ENCODE measurements around the gene MRPL51. TPM values are rescaled to one million over a fixed set of nuclear protein-coding genes. Genes with fewer than 3 reads are reported as not detected.

Gene MRPL51
- total and polyA plus RNA-seq, 2 donors (not counting 3 experiments of a cell fraction or from before 2014, with no cell fraction given), result 147 to 273 TPM

DNA sequence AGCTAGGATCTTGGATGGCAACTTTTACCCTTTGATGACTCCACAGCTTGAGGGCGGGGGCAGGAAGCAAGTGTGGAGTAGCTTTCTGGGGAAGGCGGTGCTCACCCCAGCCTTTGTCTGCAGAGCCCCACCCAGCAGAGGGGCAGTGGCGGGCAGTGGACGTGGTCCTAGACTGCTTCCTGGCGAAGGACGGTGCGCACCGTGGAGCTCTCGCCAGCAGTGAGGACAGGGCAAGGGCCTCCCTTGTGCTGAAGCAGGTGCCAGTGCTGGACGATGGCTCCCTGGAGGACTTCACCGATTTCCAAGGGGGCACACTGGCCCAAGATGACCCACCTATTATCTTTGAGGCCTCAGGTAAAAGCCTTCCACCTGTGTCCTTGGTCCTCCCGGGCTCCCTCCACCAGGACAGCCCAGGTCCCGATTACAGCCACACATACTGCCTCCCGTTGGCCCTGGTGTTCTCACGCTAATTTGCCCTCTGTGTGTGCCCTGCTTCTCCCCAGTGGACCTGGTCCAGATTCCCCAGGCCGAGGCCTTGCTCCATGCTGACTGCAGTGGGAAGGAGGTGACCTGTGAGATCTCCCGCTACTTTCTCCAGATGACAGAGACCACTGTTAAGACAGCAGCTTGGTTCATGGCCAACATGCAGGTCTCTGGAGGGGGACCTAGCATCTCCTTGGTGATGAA lies 40.0 kb downstream of the MRPL51 start:
- H3K9me3 ChIP-seq (replicated peaks; ENCODE audit: control insufficient read depth, insufficient read depth, low read length), result no peaks in the 10 kb centered on the region
- FAIRE-seq, result peak; percentile 91
- dilution Hi-C loops (cut with MboI; ENCODE audit: extremely low pct_ligation_motif_present, low sequenced_read_pairs) (no loop called here), intact Hi-C loops (cut with micrococcal nuclease) (loop anchor here (1.0 kb wide), 2 partner anchors 69 to 130 kb away; partner anchors contain the start of gene LTBR)
- H3K27me3 ChIP-seq (ENCODE audit: control insufficient read depth in 2 of 2, insufficient read depth in 2 of 2, low read length in 2 of 2), result no peaks in the 10 kb centered on the region
- peak overlapping the region; percentile 49 for H3K9ac ChIP-seq (replicated peaks; ENCODE audit: extremely low read depth, insufficient read depth, low read length)
- TF ChIP-seq POLR2A (IDR thresholded peaks at IDR 0.05; ENCODE audit: low read depth, low read length), result no peak
- TF ChIP-seq POLR2AphosphoS5 (IDR thresholded peaks at IDR 0.05; ENCODE audit: insufficient read depth, low read depth, low read length), result peak; percentile 29
- TF ChIP-seq GATA2 (IDR thresholded peaks at IDR 0.05; ENCODE audit: insufficient read depth, insufficient read length, low read depth, low read length), result no peak
- no peak for TF ChIP-seq FOS (IDR thresholded peaks at IDR 0.05; ENCODE audit: borderline replicate concordance, insufficient read depth, low read length)
- CTCF ChIA-PET, result interaction anchor here (1.3 to 3.0 kb wide), 5 partner anchors 9 to 127 kb away, joined by 3 to 25 read pairs (median 5); no protein-coding TSS in a partner anchor
- H2AFZ ChIP-seq (ENCODE audit: low read depth, low read length), result peak overlapping the region; percentile 79
- H3K9me1 ChIP-seq (replicated peaks; ENCODE audit: control insufficient read depth, extremely low read depth, insufficient read depth, low read length), result no peaks in the 10 kb centered on the region
- H4K20me1 ChIP-seq (replicated peaks; ENCODE audit: control insufficient read depth, extremely low read depth, insufficient read depth, low read length), result no peaks in the 10 kb centered on the region
- peak overlapping the region; percentile 62 for H3K4me2 ChIP-seq (ENCODE audit: insufficient read depth, low read length)
- H3K36me3 ChIP-seq (ENCODE audit: control insufficient read depth in 2 of 2, extremely low read depth in 1 of 2, insufficient read depth in 2 of 2, low read length in 2 of 2), result peaks cover 0 to 7% of the 10 kb centered on the region in 2 experiments
- peaks cover 27% of the 10 kb centered on the region for H3K4me1 ChIP-seq (ENCODE audit: control insufficient read depth, extremely low read depth, insufficient read depth, low read length)
- no TSS peak for BruUV-seq (replicated peaks)
- POLR2A ChIA-PET, result interaction anchor here (1.7 kb wide), 1 partner anchor 17 kb away, joined by 8 read pairs; the partner anchor contains the start of gene VAMP1
- no peaks in the 10 kb centered on the region for H3K79me2 ChIP-seq (ENCODE audit: control insufficient read depth, insufficient read depth, low read length)
- DNase-seq (ENCODE audit: low read depth, low spot score), result no peak
- peak overlapping the region; percentile 62 for H3K27ac ChIP-seq (ENCODE audit: insufficient read depth, low read depth, low read length)
- peak overlapping the region in 1 of 3 experiments; percentile 51 for H3K4me3 ChIP-seq (replicated peaks in 1 of 3; ENCODE audit: insufficient read depth in 1 of 3, low read depth in 1 of 3, low read length in 3 of 3)

DNA sequence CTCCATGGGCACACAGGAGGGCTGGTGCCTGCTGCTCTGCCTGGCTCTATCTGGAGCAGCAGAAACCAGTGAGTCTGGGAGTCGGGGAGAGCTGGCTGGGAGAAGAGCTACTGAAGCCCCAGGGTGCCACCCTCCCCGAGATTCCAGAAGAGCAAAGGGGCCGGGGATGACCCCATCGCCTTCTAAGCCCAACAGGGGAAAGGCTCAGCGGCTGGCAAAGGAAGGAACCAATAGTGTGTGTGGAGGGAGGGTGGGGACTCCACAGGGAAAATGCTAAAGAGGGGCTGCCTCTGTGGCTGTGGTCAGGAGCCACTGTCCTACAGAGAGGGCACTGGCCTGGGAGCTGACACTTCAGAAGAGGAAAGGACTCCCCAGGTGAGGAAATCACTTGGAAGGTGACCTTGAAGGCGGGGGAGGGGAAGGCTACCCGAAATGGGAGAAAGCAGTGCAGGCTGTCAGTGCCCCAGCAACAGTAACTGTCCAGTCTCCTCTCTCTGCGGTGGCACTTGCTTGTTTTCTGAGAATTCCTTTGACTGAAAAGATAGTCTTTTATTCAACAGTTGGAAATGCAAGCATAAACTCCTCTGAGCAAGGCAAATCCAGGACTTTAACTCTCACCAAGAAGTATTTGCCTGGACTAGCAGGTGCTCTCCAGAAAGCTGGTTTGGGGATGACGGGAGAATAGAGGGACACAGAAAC lies 40.7 kb downstream of the MRPL51 start:
- peak overlapping the region; percentile 62 for H3K4me2 ChIP-seq (ENCODE audit: insufficient read depth, low read length)
- DNase-seq (ENCODE audit: low read depth, low spot score) (peak; percentile 36), FAIRE-seq (no peak)
- intact Hi-C loops (cut with micrococcal nuclease), result loop anchor here (1.0 kb wide), 2 partner anchors 68 to 129 kb away; partner anchors contain the start of gene LTBR
- H3K4me3 ChIP-seq (replicated peaks in 1 of 3; ENCODE audit: insufficient read depth in 1 of 3, low read depth in 1 of 3, low read length in 3 of 3), result peak overlapping the region; percentile 6 to 51 (median 31)
- H3K9ac ChIP-seq (replicated peaks; ENCODE audit: extremely low read depth, insufficient read depth, low read length), result peak overlapping the region; percentile 49
- BruUV-seq (replicated peaks), result TSS peak; percentile 35
- no peaks in the 10 kb centered on the region for H4K20me1 ChIP-seq (replicated peaks; ENCODE audit: control insufficient read depth, extremely low read depth, insufficient read depth, low read length)
- ChIA-PET POLR2A (interaction anchor here (1.7 kb wide), 1 partner anchor 18 kb away, joined by 8 read pairs; the partner anchor contains the start of gene VAMP1), CTCF (interaction anchor here (1.3 to 3.0 kb wide), 6 partner anchors 8 to 126 kb away, joined by 3 to 25 read pairs (median 6); no protein-coding TSS in a partner anchor)
- peak overlapping the region; percentile 62 for H3K27ac ChIP-seq (ENCODE audit: insufficient read depth, low read depth, low read length)
- peaks cover 0 to 3% of the 10 kb centered on the region in 2 experiments for H3K36me3 ChIP-seq (ENCODE audit: control insufficient read depth in 2 of 2, extremely low read depth in 1 of 2, insufficient read depth in 2 of 2, low read length in 2 of 2)
- no peaks in the 10 kb centered on the region for H3K9me1 ChIP-seq (replicated peaks; ENCODE audit: control insufficient read depth, extremely low read depth, insufficient read depth, low read length)
- peaks cover 27% of the 10 kb centered on the region for H3K4me1 ChIP-seq (ENCODE audit: control insufficient read depth, extremely low read depth, insufficient read depth, low read length)
- H3K79me2 ChIP-seq (ENCODE audit: control insufficient read depth, insufficient read depth, low read length), result no peaks in the 10 kb centered on the region
- dilution Hi-C loops (cut with MboI; ENCODE audit: extremely low pct_ligation_motif_present, low sequenced_read_pairs), result no loop called here
- H3K27me3 ChIP-seq (ENCODE audit: control insufficient read depth in 2 of 2, insufficient read depth in 2 of 2, low read length in 2 of 2), result no peaks in the 10 kb centered on the region
- no peaks in the 10 kb centered on the region for H3K9me3 ChIP-seq (replicated peaks; ENCODE audit: control insufficient read depth, insufficient read depth, low read length)
- H2AFZ ChIP-seq (ENCODE audit: low read depth, low read length), result peak overlapping the region; percentile 79
- no peak for TF ChIP-seq EZH2 (IDR thresholded peaks at IDR 0.05; ENCODE audit: borderline replicate concordance, low read depth, low read length, severe bottlenecking)
- peak; percentile 18 for TF ChIP-seq POLR2A (IDR thresholded peaks at IDR 0.05; ENCODE audit: low read depth, low read length)

Data from endothelial cell of umbilical vein (primary cell).